Measurements from ENCODE around the gene MAN2B2. TPM values are rescaled to one million over a fixed set of nuclear protein-coding genes. Genes with fewer than 3 reads are reported as not detected.
A peak's percentile ranks its signal among the peaks of the same experiment; 100 is the strongest.

Gene MAN2B2
- total and polyA plus RNA-seq, 9 of the 15 experiments (the other 6 are each of a cell fraction or from before 2014, with no cell fraction given) = 0.21 to 8.8 (median 3.7) TPM

DNA sequence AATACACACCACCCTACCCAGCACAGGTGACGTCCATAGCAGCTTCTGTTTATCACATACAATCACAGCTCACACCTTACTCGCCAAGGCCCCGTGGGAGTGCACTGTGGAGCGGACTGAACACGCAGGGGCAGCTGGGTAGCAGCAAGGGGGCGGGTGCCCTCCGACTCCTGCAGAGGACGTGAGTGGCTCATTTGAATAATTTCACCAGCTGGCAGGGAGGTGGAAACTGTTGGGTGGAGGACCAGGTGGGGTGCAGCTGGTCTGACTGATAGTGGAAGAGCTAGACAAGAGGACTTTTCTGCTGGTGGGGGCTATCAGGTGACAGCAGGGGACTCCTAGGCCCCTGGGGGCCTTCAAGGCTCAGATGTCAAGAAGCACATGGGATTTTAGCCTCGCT, 16.3 kb downstream of the MAN2B2 start (continued):
- TF ChIP-seq, protein P1, sequence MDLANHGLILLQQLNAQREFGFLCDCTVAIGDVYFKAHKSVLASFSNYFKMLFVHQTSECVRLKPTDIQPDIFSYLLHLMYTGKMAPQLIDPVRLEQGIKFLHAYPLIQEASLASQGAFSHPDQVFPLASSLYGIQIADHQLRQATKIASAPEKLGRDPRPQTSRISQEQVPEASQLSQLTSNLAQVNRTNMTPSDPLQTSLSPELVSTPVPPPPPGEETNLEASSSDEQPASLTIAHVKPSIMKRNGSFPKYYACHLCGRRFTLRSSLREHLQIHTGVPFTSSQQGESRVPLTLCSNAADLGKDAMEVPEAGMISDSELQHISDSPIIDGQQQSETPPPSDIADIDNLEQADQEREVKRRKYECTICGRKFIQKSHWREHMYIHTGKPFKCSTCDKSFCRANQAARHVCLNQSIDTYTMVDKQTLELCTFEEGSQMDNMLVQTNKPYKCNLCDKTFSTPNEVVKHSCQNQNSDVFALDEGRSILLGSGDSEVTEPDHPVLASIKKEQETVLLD (IDR thresholded peaks at IDR 0.05) = no peak
- TF ChIP-seq MTA2 (IDR thresholded peaks at IDR 0.05; ENCODE audit: low read depth) (peak; percentile 27; the same call in 1 of the 2 replicates), MYNN (IDR thresholded peaks at IDR 0.05) (peak; percentile 68; the same call in 1 of the 2 replicates), MYNN (CRISPR knock-in tag; IDR thresholded peaks at IDR 0.05) (no peak), ZNF699 (CRISPR knock-in tag; IDR thresholded peaks at IDR 0.05; ENCODE audit: insufficient replicate concordance) (no peak), HNRNPLL (IDR thresholded peaks at IDR 0.05; ENCODE audit: low read depth, low read length, poor library complexity, severe bottlenecking) (no peak), TCF3 (CRISPR knock-in tag; IDR thresholded peaks at IDR 0.05) (peak; percentile 60), MEF2A (IDR thresholded peaks at IDR 0.05; ENCODE audit: control insufficient read depth, low read depth, low read length) (no peak), NRF1 (conservative IDR thresholded peaks at IDR 0.05 in 1 of 2, IDR thresholded peaks at IDR 0.05 in 1 of 2) (0 out of 4 replicates have a peak, but pooled peaks of 1 of the 2 experiments have one; percentile 14), RHOXF2B (CRISPR knock-in tag; conservative IDR thresholded peaks at IDR 0.05) (no peak), ZC3H11A (IDR thresholded peaks at IDR 0.05; ENCODE audit: low read depth, low read length) (no peak)
- TF ChIP-seq, protein P2, sequence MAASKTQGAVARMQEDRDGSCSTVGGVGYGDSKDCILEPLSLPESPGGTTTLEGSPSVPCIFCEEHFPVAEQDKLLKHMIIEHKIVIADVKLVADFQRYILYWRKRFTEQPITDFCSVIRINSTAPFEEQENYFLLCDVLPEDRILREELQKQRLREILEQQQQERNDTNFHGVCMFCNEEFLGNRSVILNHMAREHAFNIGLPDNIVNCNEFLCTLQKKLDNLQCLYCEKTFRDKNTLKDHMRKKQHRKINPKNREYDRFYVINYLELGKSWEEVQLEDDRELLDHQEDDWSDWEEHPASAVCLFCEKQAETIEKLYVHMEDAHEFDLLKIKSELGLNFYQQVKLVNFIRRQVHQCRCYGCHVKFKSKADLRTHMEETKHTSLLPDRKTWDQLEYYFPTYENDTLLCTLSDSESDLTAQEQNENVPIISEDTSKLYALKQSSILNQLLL (CRISPR knock-in tag; IDR thresholded peaks at IDR 0.05; ENCODE audit: borderline replicate concordance) = no peak

All from K562 (cell line).